ENCODE data around the gene ZHX3.
"Not testable (repeated sequence)": the region's sequence is repeated elsewhere in the genome, so short reads cannot be mapped to it uniquely, and the experiment has no call there.

ZHX3 gene

GRCh38 chr20:41145317-41145716 lies 172.2 kb downstream of the ZHX3 start:
- DNase-seq, result no peak

GRCh38 chr20:41143354-41143753 lies 174.2 kb downstream of the ZHX3 start:
- no peak for DNase-seq

GRCh38 chr20:41142919-41143318 lies 174.6 kb downstream of the ZHX3 start:
- no peak for DNase-seq

GRCh38 chr20:41142245-41142644 lies 175.3 kb downstream of the ZHX3 start:
- DNase-seq, result no peak

GRCh38 chr20:41141153-41141815 lies 176.2 kb downstream of the ZHX3 start:
- DNase-seq, result no peak

GRCh38 chr20:41140226-41141133 lies 177.1 kb downstream of the ZHX3 start:
- DNase-seq, result no peak

GRCh38 chr20:41139227-41140093 lies 178.1 kb downstream of the ZHX3 start:
- no peak for DNase-seq

- DNase-seq, result no peak
Observed at GRCh38 chr20:41138475-41139226, 178.9 kb downstream of the ZHX3 start.

GRCh38 chr20:41137614-41138474 lies 179.7 kb downstream of the ZHX3 start:
- no peak for DNase-seq

- peak; percentile 19 for DNase-seq
Observed at GRCh38 chr20:41136680-41137613, 180.6 kb downstream of the ZHX3 start, which contains the start of gene PLCG1. Gene PLCG1, plus strand, starts transcription at chr20:41137543. Its CDS starts 99 bp downstream, at chr20:41137642.

GRCh38 chr20:41135888-41136679 lies 181.4 kb downstream of the ZHX3 start:
- DNase-seq, result no peak

- no peak for DNase-seq
Observed at GRCh38 chr20:41135187-41135887, 182.2 kb downstream of the ZHX3 start.

- no peak for DNase-seq
Observed at GRCh38 chr20:41134362-41135186, 183.0 kb downstream of the ZHX3 start.

GRCh38 chr20:41133709-41134361 lies 183.7 kb downstream of the ZHX3 start:
- DNase-seq, result no peak

- not testable (repeated sequence) for DNase-seq
Observed at GRCh38 chr20:41132388-41132775, 185.1 kb downstream of the ZHX3 start.

- no peak for DNase-seq
Observed at GRCh38 chr20:41131594-41132387, 185.7 kb downstream of the ZHX3 start.
